OCI-LY3 (cell line): Measurements from ENCODE around the gene MCF2L2.

Experiments used
- H2AFZ ChIP-seq: fragments of 200-600, 300-600 bp; shearing (Covaris generic); 2 replicates; pipeline ENCODE4 v1.6.0; 2014; ENCODE audit warnings: antibody characterized with exemption, low read depth, low read length
- H3K27ac ChIP-seq: fragments of 200-600, 300-600 bp; sonication (generic); 2 replicates; pipeline ENCODE4 v1.5.1; 2014; ENCODE audit warnings: mild to moderate bottlenecking, low read length, moderate library complexity, mixed read lengths
- H3K27me3 ChIP-seq: fragments of 200-600, 300-600 bp; sonication (generic); 2 replicates; pipeline ENCODE4 v1.6.1; 2014; ENCODE audit warnings: low read depth, low read length, mixed read lengths
- H3K36me3 ChIP-seq: fragments of 200-600, 300-600 bp; sonication (generic); replicated peaks from 2 replicates; pipeline ENCODE3; 2014; ENCODE audit warnings: low read depth, low read length, mixed read lengths
- H3K4me1 ChIP-seq: fragments of 300-600, 200-600 bp; sonication (generic); 2 replicates; pipeline ENCODE4 v1.6.1; 2014; ENCODE audit warnings: low read length, mixed read lengths
- H3K4me2 ChIP-seq: fragments of 200-600, 300-600 bp; sonication (generic); 2 replicates; pipeline ENCODE4 v1.6.1; 2014; ENCODE audit warnings: low read length, mixed read lengths
- H3K4me3 ChIP-seq: fragments of 300-600, 200-600 bp; sonication (generic); 2 replicates; pipeline ENCODE4 v1.5.1; 2014; ENCODE audit warnings: antibody characterized with exemption, mild to moderate bottlenecking, low read length, moderate library complexity
- H3K79me2 ChIP-seq: fragments of 300-600, 200-600 bp; shearing (Covaris generic); 2 replicates; pipeline ENCODE4 v1.6.1; 2014; ENCODE audit warnings: mild to moderate bottlenecking, low read length, mixed read lengths
- H3K9ac ChIP-seq: fragments of 300-600, 200-600 bp; shearing (Covaris generic); 2 replicates; pipeline ENCODE4 v1.6.0; 2014; ENCODE audit warnings: mild to moderate bottlenecking, low read length, moderate library complexity
- H3K9me3 ChIP-seq: fragments of 200-600, 300-600 bp; shearing (Covaris generic); 2 replicates; pipeline ENCODE4 v1.6.1; 2014; ENCODE audit warnings: low read length, mixed read lengths; ENCODE audit not compliant: insufficient read depth
- H4K20me1 ChIP-seq: fragments of 200-600, 300-600 bp; sonication (generic); 2 replicates; pipeline ENCODE4 v1.6.1; 2016; ENCODE audit warnings: low read length, mixed read lengths; ENCODE audit not compliant: insufficient read depth
- CTCF ChIP-seq: fragments of 200-600, 300-600 bp; sonication (generic); IDR thresholded peaks from 2 replicates; pipeline ENCODE4 v1.5.1; 2014; ENCODE audit warnings: antibody characterized with exemption, low read length, low read depth
- EZH2phosphoT487 ChIP-seq: fragments of 200-600 bp; shearing (Covaris generic); IDR thresholded peaks from 2 replicates; pipeline ENCODE4 v1.6.1; 2018; ENCODE audit warnings: antibody characterized with exemption, mixed run types, low read depth

MCF2L2 gene

GRCh38 chr3:183369627-183370026 lies 58.8 kb downstream of the MCF2L2 start:
- no peaks in the 10 kb centered on the region for H3K9me3 ChIP-seq
- no peak overlapping the region for H3K9ac ChIP-seq
- no peaks in the 10 kb centered on the region for H3K79me2 ChIP-seq
- no peak for TF ChIP-seq CTCF
- no peak for TF ChIP-seq EZH2phosphoT487
- H3K27ac ChIP-seq: no peak overlapping the region
- H3K4me1 ChIP-seq: peaks cover 17% of the 10 kb centered on the region
- no peaks in the 10 kb centered on the region for H4K20me1 ChIP-seq
- H3K36me3 ChIP-seq: no peaks in the 10 kb centered on the region
- no peak overlapping the region for H2AFZ ChIP-seq
- peaks cover 13% of the 10 kb centered on the region for H3K27me3 ChIP-seq
- H3K4me3 ChIP-seq: no peak overlapping the region
- H3K4me2 ChIP-seq: no peak overlapping the region

GRCh38 chr3:183369117-183369516 lies 59.3 kb downstream of the MCF2L2 start:
- no peaks in the 10 kb centered on the region for H3K36me3 ChIP-seq
- TF ChIP-seq CTCF (no peak), EZH2phosphoT487 (no peak)
- H3K9ac ChIP-seq: no peak overlapping the region
- no peak overlapping the region for H3K4me3 ChIP-seq
- H3K27ac ChIP-seq: no peak overlapping the region
- H3K9me3 ChIP-seq: no peaks in the 10 kb centered on the region
- no peaks in the 10 kb centered on the region for H4K20me1 ChIP-seq
- H3K79me2 ChIP-seq: no peaks in the 10 kb centered on the region
- H3K27me3 ChIP-seq: peaks cover 12% of the 10 kb centered on the region; the same call in 1 of the 2 replicates
- no peak overlapping the region for H3K4me2 ChIP-seq
- peaks cover 17% of the 10 kb centered on the region for H3K4me1 ChIP-seq
- H2AFZ ChIP-seq: no peak overlapping the region

DNA sequence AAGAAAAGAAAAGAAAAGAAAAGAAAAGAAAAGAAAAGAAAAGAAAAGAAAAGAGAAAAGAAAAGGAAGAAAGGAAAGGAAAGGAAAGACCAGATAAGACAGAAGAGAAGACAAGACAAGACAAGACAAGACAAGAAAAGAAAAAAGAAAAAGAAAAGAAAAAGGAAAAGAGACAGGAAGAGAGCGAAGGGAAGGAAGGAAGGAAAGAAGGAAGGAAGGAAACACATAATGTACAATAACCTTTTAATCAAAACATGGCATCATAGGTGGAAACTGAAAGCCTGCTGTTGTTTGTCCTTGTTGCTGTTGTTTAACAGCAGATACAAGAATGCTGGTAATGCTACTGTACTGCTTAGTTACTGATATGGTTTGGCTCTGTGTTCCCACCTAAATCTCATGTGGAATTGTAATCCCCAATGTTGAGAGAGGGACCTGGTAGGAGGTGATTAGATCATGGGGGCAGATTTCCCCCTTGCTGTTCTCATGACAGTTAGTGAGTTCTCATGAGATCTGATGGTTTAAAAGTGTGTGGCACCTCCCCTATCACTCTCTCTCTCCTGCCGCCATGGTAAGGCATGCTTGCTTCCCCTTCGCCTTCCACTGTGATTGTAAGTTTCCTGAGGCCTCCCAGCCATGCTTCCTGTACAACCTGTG lies 67.3 kb downstream of the MCF2L2 start:
- H3K79me2 ChIP-seq: no peaks in the 10 kb centered on the region
- H3K4me3 ChIP-seq: no peak overlapping the region
- H4K20me1 ChIP-seq: no peaks in the 10 kb centered on the region
- peaks cover 8% of the 10 kb centered on the region for H3K4me1 ChIP-seq
- no peaks in the 10 kb centered on the region for H3K36me3 ChIP-seq
- peaks cover 11% of the 10 kb centered on the region; the same call in 1 of the 2 replicates for H3K27me3 ChIP-seq
- no peak overlapping the region for H2AFZ ChIP-seq
- no peak overlapping the region for H3K27ac ChIP-seq
- no peaks in the 10 kb centered on the region for H3K9me3 ChIP-seq
- no peak overlapping the region for H3K4me2 ChIP-seq
- no peak for TF ChIP-seq EZH2phosphoT487
- no peak for TF ChIP-seq CTCF
- no peak overlapping the region for H3K9ac ChIP-seq

- H2AFZ ChIP-seq: no peak overlapping the region
- H3K9me3 ChIP-seq: no peaks in the 10 kb centered on the region
- H3K27ac ChIP-seq: no peak overlapping the region
- H3K9ac ChIP-seq: no peak overlapping the region
- H3K27me3 ChIP-seq: peaks cover 11% of the 10 kb centered on the region; the same call in 1 of the 2 replicates
- no peak overlapping the region for H3K4me3 ChIP-seq
- H3K79me2 ChIP-seq: no peaks in the 10 kb centered on the region
- H3K4me1 ChIP-seq: no peaks in the 10 kb centered on the region
- TF ChIP-seq EZH2phosphoT487 (no peak), CTCF (no peak)
- H3K4me2 ChIP-seq: no peak overlapping the region
- H3K36me3 ChIP-seq: no peaks in the 10 kb centered on the region
- no peaks in the 10 kb centered on the region for H4K20me1 ChIP-seq
These were observed 69.4 kb downstream of the MCF2L2 start for GRCh38 chr3:183359036-183359435.
